COLO829 (cell line): ENCODE measurements around the gene KLRG1.

Experiments used
- DNase-seq: peaks from one replicate; pipeline ENCODE4 v3.0.0; 2012; ENCODE audit warnings: low spot score

Gene KLRG1

DNA sequence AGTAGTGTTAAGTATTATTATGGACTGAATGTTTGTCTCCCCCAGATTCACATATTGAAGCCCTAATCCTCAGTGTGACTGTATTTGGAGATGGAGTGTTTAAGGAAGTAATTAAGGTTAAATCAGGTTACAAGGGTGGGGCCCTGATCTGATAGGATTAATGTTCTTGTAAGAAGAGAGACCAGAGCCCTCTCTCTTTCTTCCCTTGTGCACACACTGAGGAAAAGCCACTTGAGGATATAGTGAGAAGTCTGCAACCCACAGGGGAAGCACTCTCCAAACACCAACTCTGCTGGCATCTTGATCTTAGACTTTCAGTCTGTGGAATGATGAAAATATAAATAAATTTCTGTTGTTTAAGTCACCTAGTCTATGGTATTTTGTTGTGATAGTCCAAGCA, 2.2 kb upstream of the KLRG1 start:
- DNase-seq, result no peak

DNA sequence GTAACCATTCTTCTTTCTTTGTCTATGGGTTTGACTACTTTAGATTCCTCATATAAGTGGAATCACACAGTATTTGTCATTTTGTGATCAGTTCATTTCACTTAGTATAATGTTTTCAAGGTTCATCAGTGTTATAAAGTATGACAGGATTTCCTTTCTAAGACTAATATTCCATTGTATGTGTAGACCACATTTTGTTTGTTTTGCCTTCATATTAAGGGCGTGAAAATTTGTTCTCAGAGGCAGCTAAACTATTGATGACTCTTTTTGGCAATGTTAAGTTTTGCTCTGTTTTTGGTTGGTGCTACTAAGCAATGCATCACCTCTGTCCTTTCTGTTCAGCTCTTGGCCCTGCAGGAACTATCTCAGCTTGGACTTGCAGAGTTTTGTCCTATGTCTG, 1.7 kb upstream of the KLRG1 start:
- no peak for DNase-seq

DNA sequence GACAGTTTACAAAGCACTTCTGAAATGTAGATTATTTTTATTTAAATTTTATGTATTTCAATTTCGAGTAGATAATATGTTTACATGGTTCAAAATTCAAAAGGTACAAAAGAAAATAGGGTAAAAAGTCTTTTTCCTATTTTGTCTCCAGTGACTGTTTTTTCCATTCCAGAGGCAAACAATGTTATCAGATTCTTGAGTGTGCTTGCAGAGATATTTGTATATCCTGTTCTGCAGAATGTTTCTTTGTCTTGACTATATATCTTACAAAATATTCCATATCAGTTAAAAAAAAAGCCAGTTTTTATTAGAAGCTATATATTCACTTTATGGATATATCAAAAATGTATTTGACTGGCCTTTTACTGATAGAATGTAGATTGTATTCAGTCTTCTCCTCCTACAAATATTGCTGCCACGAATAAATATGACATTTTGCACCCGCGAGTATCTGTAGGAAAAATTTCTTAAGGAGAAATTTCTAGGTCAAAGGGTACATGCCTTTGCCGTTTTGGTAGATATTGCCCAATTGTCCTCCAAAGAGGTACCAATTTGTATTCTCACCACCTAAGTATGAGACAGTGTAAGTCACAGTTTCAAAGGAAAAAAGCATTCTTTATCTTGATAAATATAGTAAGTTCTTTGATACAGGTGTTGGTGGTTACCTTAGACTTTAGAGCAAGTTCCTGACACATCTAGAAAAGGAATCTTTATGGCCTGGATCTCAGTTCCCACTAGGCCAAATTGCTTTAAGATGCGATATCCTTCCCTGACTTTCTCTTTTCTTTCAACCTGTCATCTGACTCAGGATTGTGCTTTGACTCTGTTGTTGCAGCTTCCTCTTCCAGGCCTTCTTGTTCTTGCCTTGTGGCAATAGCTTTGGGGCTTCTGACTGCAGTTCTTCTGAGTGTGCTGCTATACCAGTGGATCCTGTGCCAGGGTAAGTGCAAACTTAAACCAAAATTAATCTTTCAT, 2.3 kb downstream of the KLRG1 start:
- no peak for DNase-seq

DNA sequence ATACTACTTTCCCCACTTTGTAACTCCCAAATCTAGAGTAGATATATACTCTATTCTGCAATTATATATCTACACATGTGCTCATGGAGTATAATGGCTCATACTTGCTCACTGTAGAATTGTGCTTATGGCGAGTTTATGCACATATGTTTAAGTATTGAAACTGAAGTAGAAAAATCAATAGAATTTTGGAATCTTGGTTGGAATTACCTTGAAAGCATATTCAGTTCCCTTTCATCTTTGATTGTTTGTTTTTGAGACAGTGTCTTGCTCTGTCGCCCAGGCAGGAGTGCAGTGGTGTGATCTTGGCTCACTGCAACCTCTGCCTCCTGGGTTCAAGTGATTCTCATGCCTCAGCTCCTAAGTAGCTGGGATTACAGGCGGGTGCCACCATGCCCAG, 4.5 kb downstream of the KLRG1 start:
- DNase-seq, result no peak

DNA sequence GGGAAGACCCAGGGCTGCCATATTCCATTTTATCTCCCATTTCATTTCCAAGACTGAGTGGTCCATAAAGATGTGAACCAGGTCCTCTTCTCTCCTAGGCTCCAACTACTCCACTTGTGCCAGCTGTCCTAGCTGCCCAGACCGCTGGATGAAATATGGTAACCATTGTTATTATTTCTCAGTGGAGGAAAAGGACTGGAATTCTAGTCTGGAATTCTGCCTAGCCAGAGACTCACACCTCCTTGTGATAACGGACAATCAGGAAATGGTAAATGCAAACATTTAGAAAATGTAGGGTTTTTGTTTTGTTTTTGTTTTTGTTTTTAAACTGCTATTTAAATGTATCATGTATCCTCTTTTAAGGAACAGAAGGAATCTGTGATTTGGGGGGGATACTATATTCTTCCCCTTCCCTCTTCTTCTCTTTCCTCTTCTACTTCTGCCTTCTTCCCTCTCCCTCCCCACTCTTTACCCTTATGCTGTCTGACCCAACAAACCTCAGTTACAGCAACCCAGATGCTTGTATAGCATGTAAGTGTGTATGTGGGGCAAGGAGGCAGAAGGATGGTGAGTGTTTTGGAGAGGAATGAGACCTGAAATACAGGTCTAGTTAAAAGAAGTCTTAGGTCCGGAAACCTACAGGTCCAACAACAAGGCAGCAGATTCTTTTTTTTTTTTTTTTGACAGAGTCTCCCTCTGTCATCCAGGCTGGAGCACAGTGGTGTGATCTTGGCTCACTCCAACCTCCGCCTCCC, 5.9 kb downstream of the KLRG1 start:
- no peak for DNase-seq

DNA sequence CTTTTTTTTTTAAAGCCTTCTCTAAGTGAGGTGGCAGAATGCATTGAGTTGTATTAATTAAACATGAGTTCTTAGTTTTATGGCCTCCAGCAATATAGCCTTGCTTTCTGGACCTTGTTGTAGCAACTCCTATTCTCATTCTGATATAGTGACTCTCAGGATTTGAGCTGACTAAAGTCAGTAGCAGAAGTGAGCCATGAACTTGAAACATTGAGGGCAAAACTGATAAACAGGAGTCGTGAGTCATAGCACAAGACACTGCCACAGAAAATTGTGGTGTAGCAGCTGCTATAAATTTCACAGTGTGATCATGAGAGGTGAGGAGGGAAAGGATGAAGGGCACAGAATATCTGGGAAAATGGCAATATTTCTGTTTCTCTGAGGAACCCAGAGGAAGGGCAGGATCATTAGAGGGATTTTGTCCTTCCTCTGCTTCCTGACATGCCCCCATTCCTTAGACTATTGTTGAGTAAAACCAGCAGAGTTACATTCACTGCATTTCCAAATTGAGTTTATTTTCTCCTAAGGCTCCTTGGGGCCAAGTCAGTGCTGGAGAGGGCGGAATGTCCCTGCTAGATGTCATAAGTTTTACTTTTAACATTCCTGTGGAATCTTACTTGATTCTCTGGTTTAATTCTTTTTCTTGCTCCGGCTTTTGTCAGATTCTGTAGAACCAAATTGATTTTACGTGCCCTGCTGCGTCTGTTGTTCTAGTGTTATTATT, 7.5 kb downstream of the KLRG1 start:
- no peak for DNase-seq

DNA sequence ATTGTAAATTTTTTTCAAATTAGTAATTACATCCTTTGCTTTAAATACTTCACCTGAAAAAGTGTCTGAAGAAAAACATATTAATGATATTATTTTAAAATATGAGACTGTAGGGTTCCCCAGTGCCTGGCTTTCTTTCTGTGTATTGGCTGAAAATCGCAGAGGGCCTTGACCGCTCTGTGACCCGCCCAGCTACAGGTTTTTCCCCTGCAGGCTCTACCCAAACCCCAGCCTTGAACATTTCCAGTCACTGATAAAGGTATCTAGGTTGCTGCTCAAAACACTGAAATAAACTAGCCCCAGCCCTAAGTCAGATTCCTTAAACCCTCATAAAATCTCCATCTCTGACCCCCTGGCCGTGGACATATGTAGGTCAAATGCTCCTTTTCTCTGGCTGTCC, 11.9 kb downstream of the KLRG1 start:
- DNase-seq, result no peak

DNA sequence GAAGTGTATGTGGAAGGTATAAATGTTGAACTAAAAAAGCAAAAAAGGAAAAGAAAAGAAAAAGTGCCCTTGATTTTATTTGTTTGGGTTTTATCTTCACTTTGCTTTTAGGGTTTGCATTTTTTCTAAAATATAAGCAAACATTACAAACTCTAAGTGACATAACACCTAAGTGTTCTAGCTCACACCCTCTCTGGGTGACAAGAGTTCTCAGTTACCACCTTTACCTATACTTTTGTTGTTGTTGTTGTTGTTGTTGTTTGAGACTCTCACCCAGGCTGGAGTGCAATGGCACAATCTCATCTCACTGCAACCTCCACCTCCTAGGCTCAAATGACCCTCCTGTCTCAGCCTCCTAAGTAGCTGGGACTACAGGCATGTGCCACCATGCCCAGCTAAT, 13.0 kb downstream of the KLRG1 start:
- DNase-seq, result no peak

DNA sequence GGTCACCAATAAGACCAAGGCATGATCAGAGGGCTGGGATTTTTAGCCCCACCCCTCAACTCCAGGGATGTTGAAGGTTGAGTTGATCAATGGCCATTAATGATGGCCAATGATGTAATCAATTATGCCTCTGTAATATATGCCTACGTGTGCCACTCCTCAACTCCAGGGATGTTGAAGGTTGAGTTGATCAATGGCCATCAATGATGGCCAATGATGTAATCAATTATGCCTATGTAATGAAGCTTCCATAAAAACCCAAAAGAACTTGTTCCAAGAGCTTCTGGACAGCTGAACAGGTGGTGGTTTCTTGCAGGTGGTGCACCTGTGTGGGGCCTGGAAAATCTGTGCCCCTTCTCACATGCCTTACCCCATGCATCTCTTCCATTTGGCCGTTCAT, 33.2 kb downstream of the KLRG1 start:
- DNase-seq, result no peak

DNA sequence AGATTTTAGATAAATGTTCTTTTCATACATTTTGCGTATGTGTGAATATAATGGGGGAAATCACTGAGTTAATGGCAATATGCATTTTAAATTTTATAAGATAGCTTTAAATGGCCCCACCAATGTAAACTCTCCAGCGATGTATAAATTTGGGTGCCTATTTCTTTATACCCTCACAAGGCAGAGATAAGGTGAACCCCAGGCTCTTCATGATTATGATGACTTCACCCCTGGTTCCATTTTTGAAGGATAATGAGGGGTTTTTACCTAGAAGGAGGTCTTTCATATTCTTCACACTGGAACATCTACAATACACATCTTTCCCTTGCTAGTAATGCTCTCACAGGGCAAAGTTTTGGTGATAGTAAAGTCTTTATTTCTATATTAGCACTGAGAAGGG, 35.2 kb downstream of the KLRG1 start:
- no peak for DNase-seq

DNA sequence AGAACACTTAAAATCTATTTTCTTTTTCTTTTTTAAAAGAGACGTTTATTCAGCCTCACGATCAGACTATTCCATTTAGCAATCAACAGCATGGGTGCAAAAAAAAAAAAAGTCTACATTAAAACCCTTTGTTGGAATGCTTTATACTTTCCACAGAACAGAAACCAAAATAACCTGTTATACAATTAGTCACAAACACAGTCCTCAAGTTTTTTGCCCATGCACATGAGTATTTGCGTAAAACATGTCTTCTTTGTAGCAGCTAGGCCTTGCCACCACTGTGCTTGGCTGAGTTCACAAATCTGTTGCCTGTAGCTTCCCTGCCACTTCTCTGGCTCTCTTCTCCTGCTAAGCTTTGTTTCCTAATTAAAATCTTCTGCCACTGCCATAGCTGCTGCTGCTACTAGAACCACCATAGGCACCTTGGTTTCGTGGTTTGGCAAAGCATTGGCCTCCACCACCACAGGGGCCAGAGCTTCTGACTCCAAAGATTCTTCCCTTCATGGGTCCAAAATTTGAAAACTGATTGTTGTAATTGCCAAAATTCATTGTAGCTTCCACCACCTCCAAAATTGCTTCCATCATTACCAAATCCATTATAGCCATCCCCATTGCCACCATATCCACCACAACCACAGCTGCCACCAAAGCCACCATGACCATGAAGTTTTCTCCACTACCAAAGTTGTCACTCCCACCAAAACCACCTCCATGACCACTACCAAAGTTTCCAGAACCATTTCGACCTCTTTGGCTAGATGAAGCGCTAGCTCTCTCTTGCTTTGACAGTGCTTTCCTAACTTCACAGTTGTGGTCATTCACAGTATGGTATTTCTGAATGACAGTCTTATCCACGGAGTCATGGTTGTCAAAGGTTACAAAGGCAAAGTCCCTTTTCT, 38.1 kb downstream of the KLRG1 start:
- no peak for DNase-seq

DNA sequence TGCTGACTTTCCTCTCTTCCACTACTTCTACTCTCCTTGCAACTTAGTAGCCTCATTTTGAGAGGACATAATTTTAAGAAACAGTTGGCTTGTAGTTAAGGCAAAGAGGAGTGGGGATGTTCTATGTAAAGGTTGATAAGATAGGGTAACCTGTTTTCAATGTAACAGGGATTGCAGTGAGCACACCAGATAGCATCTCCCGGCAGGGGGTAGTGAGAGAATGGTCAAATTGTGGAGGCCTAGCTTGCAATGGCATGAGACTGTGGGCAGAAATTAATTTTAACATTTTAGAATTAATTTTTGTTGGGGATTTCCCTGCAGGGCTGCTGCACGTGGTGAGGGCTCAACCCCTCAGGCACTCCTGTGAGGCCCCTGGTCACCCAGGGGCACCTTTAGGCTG, 41.4 kb downstream of the KLRG1 start:
- DNase-seq, result no peak

DNA sequence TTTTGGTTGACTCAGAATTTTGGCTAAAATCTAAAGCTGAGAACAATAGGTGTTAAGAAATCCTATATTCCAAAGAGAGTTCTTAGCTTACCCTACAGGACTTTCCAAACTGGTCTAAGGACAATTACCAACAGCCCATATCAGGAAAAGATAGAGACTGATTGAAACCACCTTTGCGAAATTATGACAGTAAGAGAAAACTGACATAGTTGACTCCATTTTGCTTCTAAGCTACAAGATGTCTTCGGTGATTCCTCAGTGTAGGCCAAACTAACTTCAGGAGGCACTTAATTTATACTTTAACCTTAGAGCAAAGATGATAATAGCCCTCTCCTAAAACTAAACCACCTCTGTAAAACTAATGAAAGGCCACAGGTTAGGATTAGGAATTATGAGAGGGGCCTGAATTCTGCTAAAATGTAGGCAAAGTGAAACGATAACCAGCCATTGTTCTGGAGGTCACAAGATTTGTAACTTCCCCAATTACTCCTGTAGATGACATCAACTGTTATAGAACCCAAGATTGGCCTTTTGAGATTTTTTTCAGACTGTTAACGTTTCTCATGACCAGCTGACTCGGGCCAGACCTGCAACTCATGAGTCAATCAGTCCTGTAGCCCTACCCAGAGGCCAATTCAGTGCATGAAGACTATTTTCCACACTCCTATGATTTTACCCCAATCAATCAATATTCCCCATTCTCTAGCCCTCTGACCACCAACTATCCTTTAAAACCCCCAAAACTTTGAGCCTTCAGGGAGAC, 43.0 kb downstream of the KLRG1 start:
- no peak for DNase-seq

DNA sequence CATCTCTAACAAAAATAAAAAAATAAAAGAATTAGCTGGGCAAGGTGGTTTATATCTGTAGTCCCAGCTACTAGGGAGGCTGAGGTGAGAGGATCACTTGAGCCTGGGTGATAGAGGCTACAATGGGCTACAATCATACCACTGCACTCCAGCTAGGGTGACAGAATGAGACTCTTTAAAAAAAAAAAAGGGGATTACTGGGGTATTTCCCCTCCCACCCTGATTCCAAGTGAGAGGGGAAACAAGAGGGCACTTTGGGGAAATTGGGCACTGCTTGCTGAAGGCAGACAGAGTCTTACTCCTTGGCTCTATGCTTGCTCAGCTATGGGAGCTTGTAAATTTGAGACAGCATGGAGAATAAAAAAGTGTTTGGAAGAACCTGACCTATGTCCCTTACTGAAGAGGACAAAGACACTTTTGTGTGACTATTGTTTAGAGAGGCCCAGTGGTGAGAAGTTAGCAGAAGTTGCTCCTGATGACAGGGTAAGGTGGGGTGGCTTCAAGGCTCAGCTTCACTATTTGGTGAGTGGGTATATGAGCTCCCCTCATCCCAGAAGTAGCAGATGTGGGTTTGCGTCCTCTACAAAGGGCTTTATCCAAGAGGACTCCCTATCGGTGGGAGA, 44.0 kb downstream of the KLRG1 start:
- DNase-seq, result no peak

DNA sequence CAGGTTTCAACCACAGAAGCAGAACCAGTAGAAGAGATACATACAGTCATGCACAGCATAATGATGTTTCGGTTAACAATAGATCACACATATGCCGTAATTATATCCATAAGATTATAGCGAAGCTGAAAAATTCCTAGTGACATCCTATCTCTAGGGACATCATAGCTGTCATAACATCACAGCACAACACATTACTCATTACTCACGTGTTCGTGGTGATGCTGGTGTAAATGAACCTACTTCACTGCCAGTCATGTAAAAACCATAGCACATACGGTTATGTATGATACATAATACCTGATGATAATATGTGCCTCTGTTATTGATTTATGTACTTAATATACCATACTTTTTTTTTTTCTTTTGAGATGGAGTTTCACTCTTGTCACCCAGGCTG, 44.7 kb downstream of the KLRG1 start:
- DNase-seq, result no peak

DNA sequence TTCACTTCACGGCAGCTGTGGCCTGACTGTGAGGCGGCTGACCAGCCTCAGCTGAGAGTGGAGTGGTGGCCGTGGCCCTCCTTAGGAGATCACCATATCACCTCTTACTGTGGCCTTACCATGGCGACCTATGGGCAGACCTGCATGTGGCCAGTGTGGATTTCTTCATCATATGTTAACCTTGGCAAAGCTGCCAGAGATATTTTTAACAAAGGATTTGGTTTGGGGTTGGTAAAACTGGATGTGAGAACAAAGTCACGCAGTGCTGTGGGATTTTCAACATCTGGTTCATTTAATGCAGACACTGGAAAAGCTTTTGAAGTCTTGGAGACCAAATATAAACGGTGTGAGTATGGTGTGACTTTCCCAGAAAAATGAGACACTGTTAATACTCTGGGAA, 46.9 kb downstream of the KLRG1 start:
- no peak for DNase-seq

DNA sequence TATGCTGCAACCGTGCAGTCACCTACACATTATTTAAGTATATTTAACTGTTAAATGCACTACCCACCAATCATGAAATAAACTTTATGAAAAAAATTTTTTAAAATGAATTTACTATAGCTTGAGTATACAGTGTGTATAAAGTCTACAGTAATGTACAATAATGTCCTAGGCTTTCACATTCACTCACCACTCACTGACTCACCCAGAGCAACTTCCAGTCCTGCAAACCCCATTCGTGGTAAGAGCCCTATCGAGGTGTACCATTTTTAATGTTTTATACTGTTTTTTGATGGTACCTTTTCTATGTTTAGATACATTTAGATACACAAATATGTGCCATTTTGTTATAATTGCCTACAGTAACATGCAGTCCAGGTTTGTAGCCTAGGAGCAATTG, 48.1 kb downstream of the KLRG1 start:
- DNase-seq, result no peak

DNA sequence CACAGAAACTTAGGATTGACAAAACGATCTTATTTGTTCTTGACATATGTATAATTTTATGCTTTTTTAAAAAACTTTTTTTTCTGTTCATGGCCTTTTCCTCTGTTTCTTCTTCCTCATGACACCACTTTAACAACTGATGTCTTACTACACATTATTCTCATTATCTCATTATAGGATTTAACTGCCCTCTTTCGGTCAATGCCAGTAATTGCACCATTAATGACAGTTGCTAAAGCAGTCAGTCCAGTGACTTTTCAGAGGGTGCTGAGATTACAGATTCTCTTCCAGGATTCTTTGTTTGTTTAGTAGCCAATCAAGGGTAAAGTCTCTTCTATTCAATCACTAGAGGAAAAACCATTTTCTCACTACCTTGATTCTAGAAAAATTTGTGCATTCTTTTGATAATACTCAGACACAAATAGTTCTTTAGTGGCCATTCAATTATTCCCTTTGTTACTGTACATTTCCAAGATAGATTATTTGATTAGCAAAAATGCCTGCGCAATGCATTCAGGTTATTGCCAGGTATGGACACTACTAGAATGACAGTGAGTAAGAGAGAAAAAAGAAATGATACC, 50.1 kb downstream of the KLRG1 start:
- peak; percentile 86 for DNase-seq

DNA sequence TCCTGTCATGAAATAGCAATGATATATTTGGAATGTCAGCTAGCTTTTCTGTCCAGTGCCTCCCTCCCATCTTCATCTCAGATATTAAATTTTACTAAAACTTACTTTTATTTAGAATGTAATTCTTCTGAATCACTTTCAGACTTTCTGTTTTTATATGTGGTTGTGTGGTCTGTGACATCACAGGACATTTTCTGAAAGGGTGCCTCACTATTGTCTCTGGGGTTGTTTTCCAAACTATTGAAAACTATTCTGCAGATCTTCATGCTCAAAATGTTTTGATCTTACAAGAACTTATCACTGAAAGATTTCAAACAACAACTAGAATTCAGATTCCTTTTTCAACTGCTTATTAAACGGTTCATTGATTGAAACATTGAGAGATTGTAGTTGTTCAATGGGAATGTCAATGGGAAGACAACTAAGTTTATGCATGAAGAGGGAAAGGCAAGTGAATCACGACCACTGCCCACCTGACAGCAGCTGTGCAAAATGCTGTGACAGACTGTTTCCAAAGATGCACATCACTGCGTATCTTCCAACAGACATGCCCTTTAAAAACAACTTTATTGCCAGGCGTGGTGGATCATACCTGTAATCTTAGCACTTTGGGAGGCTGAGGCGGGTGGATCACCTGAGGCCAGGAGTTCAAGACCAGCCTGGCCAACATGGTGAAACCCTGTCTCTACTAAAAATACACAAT, 51.3 kb downstream of the KLRG1 start:
- DNase-seq, result no peak
